ENCODE data around the gene RTCA. TPM values are rescaled to one million over a fixed set of nuclear protein-coding genes. Genes with fewer than 3 reads are reported as not detected.
"Not testable (repeated sequence)": the region's sequence is repeated elsewhere in the genome, so short reads cannot be mapped to it uniquely, and the experiment has no call there.

Gene RTCA
- total RNA-seq, 1 donor from 2014 or later = 49.7 TPM

DNA sequence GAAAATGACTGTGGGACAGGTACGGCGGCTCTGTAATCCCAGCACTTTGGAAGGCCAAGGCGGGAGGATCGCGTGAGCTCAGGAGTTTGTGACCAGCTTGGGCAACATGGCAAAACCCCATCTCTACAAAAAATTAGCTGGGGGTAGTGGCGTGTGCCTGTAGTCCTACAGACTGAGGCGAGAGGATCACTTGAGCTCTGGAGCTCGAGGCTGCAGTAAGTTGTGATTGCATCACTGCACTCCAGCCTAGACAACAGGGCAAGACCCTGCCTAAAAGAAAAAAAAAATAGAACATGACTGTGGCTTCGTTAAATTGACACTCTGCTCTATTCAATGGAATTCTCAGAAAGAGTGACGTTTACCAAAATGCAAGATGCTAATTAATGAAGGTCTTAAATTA is 12.5 kb upstream of the RTCA start:
- Mint-ChIP-seq H3K9me3 (ENCODE audit: unreplicated experiment) (no peaks in the 10 kb centered on the region), H3K27ac (ENCODE audit: unreplicated experiment) (no peak overlapping the region), H3K4me1 (ENCODE audit: low read depth, unreplicated experiment) (no peaks in the 10 kb centered on the region), H3K36me3 (ENCODE audit: unreplicated experiment) (no peaks in the 10 kb centered on the region), H3K4me3 (ENCODE audit: unreplicated experiment) (no peak overlapping the region), H3K27me3 (ENCODE audit: unreplicated experiment) (peaks cover 2% of the 10 kb centered on the region)
- DNase-seq = no peak
- TF ChIP-seq, protein P1, sequence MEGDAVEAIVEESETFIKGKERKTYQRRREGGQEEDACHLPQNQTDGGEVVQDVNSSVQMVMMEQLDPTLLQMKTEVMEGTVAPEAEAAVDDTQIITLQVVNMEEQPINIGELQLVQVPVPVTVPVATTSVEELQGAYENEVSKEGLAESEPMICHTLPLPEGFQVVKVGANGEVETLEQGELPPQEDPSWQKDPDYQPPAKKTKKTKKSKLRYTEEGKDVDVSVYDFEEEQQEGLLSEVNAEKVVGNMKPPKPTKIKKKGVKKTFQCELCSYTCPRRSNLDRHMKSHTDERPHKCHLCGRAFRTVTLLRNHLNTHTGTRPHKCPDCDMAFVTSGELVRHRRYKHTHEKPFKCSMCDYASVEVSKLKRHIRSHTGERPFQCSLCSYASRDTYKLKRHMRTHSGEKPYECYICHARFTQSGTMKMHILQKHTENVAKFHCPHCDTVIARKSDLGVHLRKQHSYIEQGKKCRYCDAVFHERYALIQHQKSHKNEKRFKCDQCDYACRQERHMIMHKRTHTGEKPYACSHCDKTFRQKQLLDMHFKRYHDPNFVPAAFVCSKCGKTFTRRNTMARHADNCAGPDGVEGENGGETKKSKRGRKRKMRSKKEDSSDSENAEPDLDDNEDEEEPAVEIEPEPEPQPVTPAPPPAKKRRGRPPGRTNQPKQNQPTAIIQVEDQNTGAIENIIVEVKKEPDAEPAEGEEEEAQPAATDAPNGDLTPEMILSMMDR (IDR thresholded peaks at IDR 0.05; ENCODE audit: partially characterized antibody, unreplicated experiment) = no peak

DNA sequence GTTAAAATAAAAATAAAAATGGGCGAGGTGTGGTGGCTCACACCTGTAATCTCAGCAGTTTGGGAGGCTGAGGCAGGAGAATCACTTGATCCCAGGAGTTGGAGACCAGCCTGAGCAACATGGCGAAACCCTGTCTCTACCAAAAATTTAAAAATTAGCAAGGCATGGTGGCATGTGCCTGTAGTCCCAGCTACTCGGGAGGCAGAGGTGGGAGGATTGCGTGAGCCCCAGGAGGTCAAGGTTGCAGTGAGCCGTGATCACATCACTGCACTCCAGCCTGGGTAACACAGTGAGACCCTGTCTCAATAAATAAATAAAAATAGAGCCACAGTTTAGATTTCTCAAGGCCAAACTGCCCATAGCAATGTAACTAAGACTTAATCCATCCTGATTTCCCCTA is 9.7 kb upstream of the RTCA start:
- DNase-seq; H3K9me3 Mint-ChIP-seq (ENCODE audit: unreplicated experiment); H3K36me3 Mint-ChIP-seq (ENCODE audit: unreplicated experiment); H3K4me1 Mint-ChIP-seq (ENCODE audit: low read depth, unreplicated experiment); H3K27ac Mint-ChIP-seq (ENCODE audit: unreplicated experiment); H3K27me3 Mint-ChIP-seq (ENCODE audit: unreplicated experiment); H3K4me3 Mint-ChIP-seq (ENCODE audit: unreplicated experiment): not testable (repeated sequence)

DNA sequence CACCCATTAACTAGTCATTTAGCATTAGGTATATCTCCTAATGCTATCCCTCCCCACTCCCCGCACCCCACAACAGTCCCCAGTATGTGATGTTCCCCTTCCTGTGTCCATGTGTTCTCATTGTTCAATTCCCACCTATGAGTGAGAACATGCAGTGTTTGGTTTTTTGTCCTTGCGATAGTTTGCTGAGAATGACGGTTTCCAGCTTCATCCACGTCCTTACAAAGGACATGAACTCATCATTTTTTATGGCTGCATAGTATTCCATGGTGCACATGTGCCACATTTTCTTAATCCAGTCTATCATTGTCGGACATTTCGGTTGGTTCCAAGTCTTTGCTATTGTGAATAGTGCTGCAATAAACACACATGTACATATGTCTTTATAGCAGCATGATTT is 7.6 kb upstream of the RTCA start:
- H3K27ac Mint-ChIP-seq (ENCODE audit: unreplicated experiment); H3K4me3 Mint-ChIP-seq (ENCODE audit: unreplicated experiment); H3K4me1 Mint-ChIP-seq (ENCODE audit: low read depth, unreplicated experiment); H3K27me3 Mint-ChIP-seq (ENCODE audit: unreplicated experiment); DNase-seq; H3K9me3 Mint-ChIP-seq (ENCODE audit: unreplicated experiment); H3K36me3 Mint-ChIP-seq (ENCODE audit: unreplicated experiment): not testable (repeated sequence)

DNA sequence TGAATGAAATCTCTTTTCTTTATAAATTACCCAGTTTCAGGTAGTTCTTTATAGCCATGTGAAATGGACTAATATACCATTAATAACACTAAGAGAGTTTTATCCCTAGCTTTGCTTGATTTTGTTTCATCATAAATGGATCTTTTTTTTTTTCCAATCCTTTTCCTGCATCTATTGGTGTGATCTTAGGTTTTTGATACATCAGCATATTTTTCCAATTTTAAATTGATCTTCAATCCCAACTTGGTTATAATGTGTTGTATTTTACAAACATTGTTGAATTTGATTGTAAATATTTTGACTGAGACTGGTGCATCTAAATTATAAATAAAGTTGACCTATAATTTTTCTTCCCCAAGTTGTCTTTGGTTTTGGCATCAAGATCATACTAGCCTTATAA is 4.3 kb upstream of the RTCA start:
- DNase-seq = no peak
- Mint-ChIP-seq H3K4me1 (ENCODE audit: low read depth, unreplicated experiment) (no peaks in the 10 kb centered on the region), H3K36me3 (ENCODE audit: unreplicated experiment) (peaks cover 13% of the 10 kb centered on the region), H3K27ac (ENCODE audit: unreplicated experiment) (no peak overlapping the region), H3K9me3 (ENCODE audit: unreplicated experiment) (no peaks in the 10 kb centered on the region), H3K4me3 (ENCODE audit: unreplicated experiment) (no peak overlapping the region), H3K27me3 (ENCODE audit: unreplicated experiment) (peaks cover 3% of the 10 kb centered on the region)
- TF ChIP-seq, protein P1 (IDR thresholded peaks at IDR 0.05; ENCODE audit: partially characterized antibody, unreplicated experiment) = no peak

DNA sequence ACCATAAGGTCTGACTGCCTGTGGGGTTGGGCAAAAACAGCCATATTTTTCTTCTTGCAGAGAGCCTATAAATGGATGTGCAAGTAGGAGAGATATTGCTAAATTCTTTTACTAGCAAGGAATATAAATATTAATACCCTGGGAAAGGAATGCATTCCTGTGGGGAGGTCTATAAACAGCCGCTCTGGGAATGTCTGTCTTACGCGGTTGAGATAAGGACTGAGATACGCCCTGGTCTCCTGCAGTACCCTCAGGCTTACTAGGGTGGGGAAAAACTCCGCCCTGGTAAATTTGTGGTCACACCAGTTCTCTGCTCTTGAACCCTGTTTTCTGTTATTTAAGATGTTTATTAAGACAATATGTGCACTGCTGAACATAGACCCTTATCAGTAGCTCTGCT is 1.9 kb upstream of the RTCA start:
- H3K27ac Mint-ChIP-seq (ENCODE audit: unreplicated experiment); DNase-seq; H3K9me3 Mint-ChIP-seq (ENCODE audit: unreplicated experiment); H3K27me3 Mint-ChIP-seq (ENCODE audit: unreplicated experiment); H3K4me1 Mint-ChIP-seq (ENCODE audit: low read depth, unreplicated experiment); H3K4me3 Mint-ChIP-seq (ENCODE audit: unreplicated experiment): not testable (repeated sequence)
- peaks cover 13% of the 10 kb centered on the region for H3K36me3 Mint-ChIP-seq (ENCODE audit: unreplicated experiment)

DNA sequence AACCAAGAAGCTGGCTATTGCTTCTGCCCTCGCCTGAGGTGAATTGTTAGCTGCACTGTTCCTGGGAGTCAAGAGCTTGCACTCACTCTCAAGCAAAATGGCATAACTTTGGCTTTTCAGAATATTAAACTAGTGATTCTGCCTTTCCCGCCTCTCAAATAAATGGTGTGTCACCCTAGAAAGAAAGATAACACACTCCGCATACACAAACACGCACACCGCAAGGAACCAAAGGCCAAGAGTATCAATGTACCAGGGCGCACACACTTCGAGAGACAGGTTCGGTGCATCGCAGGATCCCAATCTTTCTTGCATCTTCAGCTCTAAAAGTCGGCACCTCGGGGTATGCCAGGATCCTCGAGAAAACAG is 470 bp upstream of the RTCA start:
- DNase-seq = no peak
- Mint-ChIP-seq H3K27me3 (ENCODE audit: unreplicated experiment) (peaks cover 3% of the 10 kb centered on the region), H3K27ac (ENCODE audit: unreplicated experiment) (peak overlapping the region; percentile 92), H3K4me3 (ENCODE audit: unreplicated experiment) (peak overlapping the region; percentile 98), H3K4me1 (ENCODE audit: low read depth, unreplicated experiment) (no peaks in the 10 kb centered on the region), H3K9me3 (ENCODE audit: unreplicated experiment) (no peaks in the 10 kb centered on the region), H3K36me3 (ENCODE audit: unreplicated experiment) (peaks cover 13% of the 10 kb centered on the region)
- TF ChIP-seq, protein P1 (IDR thresholded peaks at IDR 0.05; ENCODE audit: partially characterized antibody, unreplicated experiment) = no peak

DNA sequence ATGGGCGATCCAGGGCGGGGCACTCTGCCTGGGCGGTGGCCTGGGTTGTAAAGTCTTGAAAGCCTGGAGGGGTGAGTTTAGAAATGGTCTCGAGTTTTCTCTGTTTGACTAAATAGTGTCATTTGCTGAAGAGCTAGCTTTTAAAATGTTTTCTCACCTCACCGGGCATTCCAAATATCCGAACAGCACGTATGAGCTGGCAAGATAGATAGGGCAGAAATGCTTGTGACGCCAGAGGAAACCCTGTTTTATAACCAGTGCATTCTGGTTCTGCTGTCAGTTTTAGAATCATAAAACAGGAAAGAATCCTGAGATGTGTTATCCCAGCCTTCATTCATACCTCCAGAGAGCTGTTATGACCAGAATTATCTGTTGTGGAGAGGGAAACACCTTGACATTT is 725 bp downstream of the RTCA start:
- DNase-seq = no peak
- Mint-ChIP-seq H3K9me3 (ENCODE audit: unreplicated experiment) (no peaks in the 10 kb centered on the region), H3K36me3 (ENCODE audit: unreplicated experiment) (peaks cover 8% of the 10 kb centered on the region), H3K4me3 (ENCODE audit: unreplicated experiment) (peak overlapping the region; percentile 98), H3K27ac (ENCODE audit: unreplicated experiment) (peak overlapping the region; percentile 92), H3K4me1 (ENCODE audit: low read depth, unreplicated experiment) (no peaks in the 10 kb centered on the region), H3K27me3 (ENCODE audit: unreplicated experiment) (peaks cover 3% of the 10 kb centered on the region)
- TF ChIP-seq, protein P1 (IDR thresholded peaks at IDR 0.05; ENCODE audit: partially characterized antibody, unreplicated experiment) = no peak
